DMS79 treated with DMSO at 0.1 percent for 48 hours (cell line): ENCODE results near the gene MOSPD2.

Source experiments
- DNase-seq: peaks from one replicate; lab custom pipeline; 2025; lab: John Stamatoyannopoulos, UW

The MOSPD2 gene

GRCh38 chrX:14872851-14873675 lies at the start of gene MOSPD2, which contains the start of gene FANCB:
Gene MOSPD2, plus strand, starts transcription at chrX:14873421. Its CDS starts 108 bp downstream, at chrX:14873529.
Gene FANCB, minus strand, starts transcription at chrX:14873069. Its CDS starts 7,559 bp downstream, at chrX:14865510.
- DNase-seq = peak; percentile 60

- DNase-seq = no peak
These were observed 47.4 kb upstream of the MOSPD2 start for GRCh38 chrX:14825851-14826250.

GRCh38 chrX:14826319-14826718 lies 46.9 kb upstream of the MOSPD2 start:
- DNase-seq = no peak

- no peak for DNase-seq
These were observed 43.6 kb upstream of the MOSPD2 start for GRCh38 chrX:14829643-14830042.

- no peak for DNase-seq
These were observed 41.1 kb upstream of the MOSPD2 start for GRCh38 chrX:14832151-14832550.

GRCh38 chrX:14832586-14832985 lies 40.6 kb upstream of the MOSPD2 start:
- DNase-seq = no peak

GRCh38 chrX:14837155-14837554 lies 36.1 kb upstream of the MOSPD2 start:
- DNase-seq = no peak

- no peak for DNase-seq
These were observed 29.6 kb upstream of the MOSPD2 start for GRCh38 chrX:14843666-14844065.

- DNase-seq = no peak
These were observed 21.7 kb upstream of the MOSPD2 start for GRCh38 chrX:14851526-14851925.

GRCh38 chrX:14864631-14865030 lies 8.6 kb upstream of the MOSPD2 start:
- DNase-seq = no peak

- DNase-seq = no peak
These were observed 8.0 kb upstream of the MOSPD2 start for GRCh38 chrX:14865201-14865600.

GRCh38 chrX:14871767-14872166 lies 1.5 kb upstream of the MOSPD2 start:
- no peak for DNase-seq

- no peak for DNase-seq
These were observed 866 bp upstream of the MOSPD2 start for GRCh38 chrX:14872355-14872754.

GRCh38 chrX:14873676-14874049 lies 442 bp downstream of the MOSPD2 start:
- no peak for DNase-seq

- DNase-seq = no peak
These were observed 2.4 kb downstream of the MOSPD2 start for GRCh38 chrX:14875624-14876023.

GRCh38 chrX:14883826-14884225 lies 10.6 kb downstream of the MOSPD2 start:
- DNase-seq = no peak

- no peak for DNase-seq
These were observed 11.5 kb downstream of the MOSPD2 start for GRCh38 chrX:14884714-14885113.

- DNase-seq = no peak
These were observed 13.0 kb downstream of the MOSPD2 start for GRCh38 chrX:14886252-14886651.

- no peak for DNase-seq
These were observed 23.1 kb downstream of the MOSPD2 start for GRCh38 chrX:14896273-14896672.

GRCh38 chrX:14897042-14897441 lies 23.8 kb downstream of the MOSPD2 start:
- DNase-seq = no peak

GRCh38 chrX:14899607-14900006 lies 26.4 kb downstream of the MOSPD2 start:
- DNase-seq = no peak

- DNase-seq = no peak
These were observed 29.3 kb downstream of the MOSPD2 start for GRCh38 chrX:14902537-14902936.

- no peak for DNase-seq
These were observed 30.7 kb downstream of the MOSPD2 start for GRCh38 chrX:14903891-14904290.

- DNase-seq = no peak
These were observed 40.0 kb downstream of the MOSPD2 start for GRCh38 chrX:14913241-14913640.
